GM20431 (cell line): ENCODE results near the gene NACC1.

Source experiments
- in situ Hi-C: fragments of 300-500 bp; cut with MseI, MboI; formaldehyde crosslinking; loops from one replicate; pipeline ENCODE4 v1.15.0; 2020; ENCODE audit warnings: low sequenced_read_pairs; ENCODE audit not compliant: unreplicated experiment

Gene NACC1

DNA sequence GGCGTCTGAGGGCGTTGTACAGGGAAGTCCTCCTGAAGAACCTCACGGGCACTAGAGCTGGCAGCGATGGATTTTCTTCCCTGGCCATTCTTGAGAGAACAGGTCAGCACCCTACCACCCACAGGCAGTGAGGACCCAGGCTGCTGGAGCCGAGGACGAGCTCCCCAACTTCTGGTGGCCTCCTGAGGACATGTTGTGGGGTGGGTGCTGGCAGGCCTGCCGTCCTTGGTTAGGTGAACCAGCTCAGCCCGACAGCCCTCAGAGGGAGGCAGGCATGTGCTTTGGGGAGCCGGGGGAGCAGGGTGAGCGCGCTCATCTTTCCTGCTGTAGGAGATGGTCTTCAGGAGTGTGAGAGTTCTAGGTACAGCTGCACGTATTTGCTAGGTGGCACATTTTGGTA, 30.8 kb upstream of the NACC1 start:
- in situ Hi-C loops, result loop anchor here (10.0 kb wide), 1 partner anchor 102 kb away; no protein-coding TSS in a partner anchor

DNA sequence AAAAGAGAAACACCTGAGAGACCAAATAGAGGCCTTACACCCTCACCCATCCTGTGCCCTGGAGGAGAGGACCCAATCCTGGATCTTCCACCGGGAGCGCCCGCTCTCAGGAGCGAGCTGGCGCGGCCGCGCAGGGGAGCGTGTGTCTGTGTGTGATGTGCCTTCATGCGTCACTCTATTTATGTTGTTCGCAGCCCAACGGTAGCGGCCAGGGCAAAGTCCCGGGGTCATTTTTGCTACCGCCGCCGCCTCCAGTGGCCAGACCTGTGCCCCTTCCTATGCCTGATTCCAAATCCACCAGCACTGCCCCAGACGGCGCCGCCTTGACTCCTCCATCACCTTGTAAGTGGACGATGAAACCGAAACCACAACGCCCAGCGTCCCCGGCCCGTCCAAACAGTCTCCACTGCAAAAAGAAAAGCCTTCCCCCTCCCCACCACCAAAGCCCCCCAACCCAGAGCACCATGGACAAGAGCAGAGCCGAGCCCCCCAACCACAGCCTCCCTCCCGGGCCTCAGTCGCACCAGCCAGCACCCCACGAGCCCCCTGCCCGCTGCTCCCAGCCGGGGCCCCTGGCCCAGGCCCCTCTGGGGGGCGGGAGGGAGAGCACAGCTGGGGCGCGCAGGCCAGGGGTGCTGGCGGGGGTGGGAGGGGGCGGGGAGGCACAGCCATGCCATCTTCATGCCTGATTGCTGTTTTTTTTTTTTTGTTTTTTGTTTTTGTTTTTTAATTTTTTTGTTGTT, 30.1 kb upstream of the NACC1 start:
- in situ Hi-C loops, result loop anchor here (10.0 kb wide), 1 partner anchor 103 kb away; no protein-coding TSS in a partner anchor

DNA sequence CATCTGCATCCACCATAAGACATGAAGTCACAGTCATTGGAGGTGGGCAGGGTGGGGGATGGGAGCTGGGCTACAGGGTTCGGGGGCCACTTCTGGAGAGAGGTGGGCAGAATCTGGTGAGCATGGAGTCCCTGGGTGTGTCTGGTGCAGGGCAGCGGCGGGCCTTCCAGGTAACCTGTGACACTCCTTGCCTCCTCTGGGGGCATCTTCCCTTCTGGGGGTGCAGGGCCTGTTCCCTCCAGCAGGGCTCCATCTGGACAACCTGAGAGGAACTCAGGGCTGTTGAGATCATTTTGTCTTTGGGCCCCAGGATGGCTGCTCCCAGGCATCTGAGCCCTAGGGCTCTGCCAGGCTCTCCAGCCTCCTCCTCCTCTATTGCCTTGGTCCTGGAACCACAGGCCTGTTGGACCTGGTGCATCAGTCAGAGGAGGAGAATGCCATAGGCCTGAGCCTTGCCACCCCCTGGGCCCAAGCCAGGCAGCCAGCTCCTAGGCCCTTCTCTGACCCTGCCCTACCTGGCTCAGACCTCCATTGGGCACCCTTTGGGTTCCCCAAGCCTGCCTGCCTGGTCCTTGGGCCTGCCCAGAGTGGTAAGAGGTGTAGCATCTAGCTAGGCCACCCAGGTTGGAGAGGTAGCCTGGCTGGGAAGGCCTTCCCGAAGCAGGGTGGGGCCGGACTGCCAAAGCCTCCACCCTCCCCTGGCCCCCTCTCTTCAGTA, 28.8 kb upstream of the NACC1 start:
- in situ Hi-C loops, result loop anchor here (10.0 kb wide), 1 partner anchor 104 kb away; no protein-coding TSS in a partner anchor

DNA sequence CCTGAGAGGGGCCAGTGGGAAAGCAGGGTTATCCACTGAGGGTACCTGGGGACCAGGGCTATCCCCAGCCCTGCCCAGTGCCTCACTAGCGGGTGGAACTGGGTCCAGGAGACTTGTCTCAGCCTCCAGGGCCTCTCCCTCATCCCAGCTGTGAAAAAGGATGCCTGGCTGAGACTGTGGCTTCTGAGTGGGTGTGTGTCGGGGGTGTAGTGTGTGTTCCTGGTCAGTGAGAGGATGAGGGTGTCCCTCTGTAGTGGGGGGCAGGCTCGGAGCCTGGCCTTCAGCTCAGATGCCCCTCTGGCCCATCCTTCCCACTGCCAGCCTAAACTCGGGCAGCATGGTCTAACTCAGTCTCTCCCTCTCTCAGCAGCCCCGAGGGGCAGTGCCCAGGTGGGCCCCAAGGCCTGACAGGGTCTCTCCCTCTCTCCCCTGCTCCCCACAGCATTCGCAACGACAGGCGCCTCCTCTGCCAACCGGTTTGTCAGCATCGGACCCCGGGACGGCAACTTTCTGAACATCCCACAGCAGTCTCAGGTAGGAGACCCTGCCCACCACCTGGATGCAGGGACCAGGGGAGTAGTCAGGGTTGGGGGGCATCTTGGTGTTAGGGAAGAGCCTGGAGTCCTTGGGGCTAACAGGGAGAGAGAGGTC, 28.1 kb upstream of the NACC1 start:
- in situ Hi-C loops, result loop anchor here (10.0 kb wide), 1 partner anchor 105 kb away; no protein-coding TSS in a partner anchor

DNA sequence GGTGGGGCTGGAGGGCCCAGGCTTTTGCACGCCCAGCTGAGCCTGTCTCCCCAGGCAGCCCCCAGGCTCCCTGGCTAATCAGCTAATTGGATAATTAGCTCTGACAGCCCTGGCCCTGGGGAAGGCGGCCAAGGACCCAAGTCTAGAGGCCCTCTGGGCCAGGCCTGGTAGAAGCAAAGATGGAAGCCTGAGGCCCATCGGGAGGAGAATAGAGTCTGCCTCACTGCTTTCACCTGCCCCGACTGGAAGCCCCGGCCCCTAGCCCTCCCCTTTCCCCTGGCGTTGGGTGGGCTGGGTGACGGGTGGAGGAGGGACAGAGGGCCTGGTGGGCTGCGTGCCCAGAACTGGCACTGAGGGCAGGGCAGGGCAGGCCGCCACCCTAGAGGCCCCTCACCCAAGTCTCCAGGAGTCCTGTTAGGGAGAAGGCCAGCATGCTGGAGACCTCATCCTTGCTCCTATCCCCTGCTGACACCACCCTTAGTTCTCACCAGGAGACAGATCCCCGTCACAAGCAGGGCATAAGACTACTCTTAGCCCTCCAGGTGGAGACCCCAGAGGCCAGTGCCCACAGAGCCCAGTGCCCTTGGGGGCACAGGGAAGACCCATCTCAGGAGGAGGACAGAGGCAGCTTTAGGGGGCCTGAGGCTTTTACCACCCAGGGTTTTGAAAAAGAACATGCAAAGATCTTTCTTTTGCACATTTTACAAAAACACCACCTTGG, 27.4 kb upstream of the NACC1 start:
- in situ Hi-C loops, result no loop called here

DNA sequence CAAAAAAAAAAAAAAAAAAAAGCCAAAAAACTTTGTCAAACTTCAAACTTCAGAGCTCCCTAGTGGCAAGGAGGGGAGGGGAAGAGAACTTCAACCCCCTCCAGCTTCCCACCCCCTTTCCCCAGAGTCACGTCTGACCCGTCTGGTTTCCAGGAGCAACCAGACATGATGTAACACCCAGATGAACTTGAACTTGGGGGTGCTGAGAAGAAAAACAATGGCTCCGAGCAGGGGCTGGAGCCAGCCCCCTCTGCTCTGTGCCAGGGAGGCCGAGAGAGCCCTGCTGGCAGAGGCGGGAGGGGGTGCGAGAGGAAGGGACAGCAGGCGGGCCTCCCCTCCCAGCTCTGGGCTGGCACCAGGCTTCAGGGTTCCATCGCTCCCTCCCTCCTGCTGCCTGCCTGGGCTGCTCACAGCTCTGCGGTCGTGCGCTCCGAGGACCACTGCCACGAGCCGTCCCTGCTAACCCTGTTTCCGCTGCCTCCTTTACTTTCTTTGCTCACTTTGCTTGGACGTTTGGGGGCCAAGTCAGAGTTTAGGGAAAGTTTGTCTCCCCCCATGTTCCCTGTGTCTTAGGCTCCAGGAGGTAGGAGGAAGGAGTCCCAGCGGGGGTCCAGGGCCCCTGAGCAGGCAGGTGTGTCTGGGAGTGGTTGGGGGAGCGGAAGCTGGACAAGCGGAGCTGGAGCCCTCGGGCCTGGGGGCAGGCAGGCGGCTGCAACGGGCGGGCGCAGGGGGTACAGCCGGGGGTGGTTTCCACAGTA, 26.5 kb upstream of the NACC1 start:
- in situ Hi-C loops, result no loop called here

DNA sequence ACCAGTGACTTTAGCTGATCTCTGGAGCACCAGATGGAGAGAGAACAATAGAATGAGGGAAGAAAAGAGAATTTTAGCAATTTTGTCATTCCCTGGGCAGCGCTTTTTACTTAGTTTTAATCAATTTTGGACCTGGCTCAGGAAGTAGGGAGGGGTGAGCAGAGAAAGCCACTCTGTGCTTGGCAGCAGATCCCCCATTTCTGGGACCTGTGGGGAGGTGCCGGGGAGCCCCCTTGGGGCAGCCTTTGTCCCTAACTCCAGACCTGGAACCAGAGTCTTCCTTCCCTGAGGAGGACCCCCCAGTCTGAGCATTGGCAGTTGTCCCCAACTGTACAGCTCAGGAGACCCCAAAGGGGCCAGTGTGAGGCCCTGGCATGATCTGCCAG, 25.9 kb upstream of the NACC1 start:
- in situ Hi-C loops, result no loop called here

DNA sequence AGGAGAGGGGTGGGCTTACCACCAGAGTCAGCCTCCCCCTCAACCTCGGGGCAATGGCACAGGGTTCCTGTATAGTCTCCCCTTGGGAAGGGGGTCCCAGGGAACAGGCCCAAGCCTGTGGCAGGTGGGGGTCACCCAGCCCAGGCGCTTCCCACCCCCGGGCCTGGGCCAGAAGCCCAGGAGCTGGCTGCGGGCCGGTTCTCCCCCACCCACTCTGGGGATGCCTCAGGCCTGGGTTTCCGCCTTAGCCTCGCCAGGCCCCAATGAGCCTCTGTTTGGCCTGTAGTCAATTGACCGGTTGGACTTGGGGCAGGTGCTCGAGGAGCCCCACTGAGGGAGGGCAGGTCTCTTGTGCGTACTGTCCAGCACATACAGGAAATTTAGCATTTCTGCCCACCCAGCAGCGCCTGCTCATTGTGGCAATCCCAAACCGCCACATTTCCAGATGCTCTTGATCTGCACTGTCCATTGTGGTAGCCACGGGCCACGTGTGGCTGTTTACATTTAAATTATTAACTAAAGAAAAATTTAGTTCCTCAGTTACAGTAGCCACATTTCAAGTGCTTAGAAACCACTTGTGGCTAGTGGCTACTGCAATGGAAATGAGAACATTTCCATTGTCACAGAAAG, 25.3 kb upstream of the NACC1 start:
- in situ Hi-C loops, result no loop called here

DNA sequence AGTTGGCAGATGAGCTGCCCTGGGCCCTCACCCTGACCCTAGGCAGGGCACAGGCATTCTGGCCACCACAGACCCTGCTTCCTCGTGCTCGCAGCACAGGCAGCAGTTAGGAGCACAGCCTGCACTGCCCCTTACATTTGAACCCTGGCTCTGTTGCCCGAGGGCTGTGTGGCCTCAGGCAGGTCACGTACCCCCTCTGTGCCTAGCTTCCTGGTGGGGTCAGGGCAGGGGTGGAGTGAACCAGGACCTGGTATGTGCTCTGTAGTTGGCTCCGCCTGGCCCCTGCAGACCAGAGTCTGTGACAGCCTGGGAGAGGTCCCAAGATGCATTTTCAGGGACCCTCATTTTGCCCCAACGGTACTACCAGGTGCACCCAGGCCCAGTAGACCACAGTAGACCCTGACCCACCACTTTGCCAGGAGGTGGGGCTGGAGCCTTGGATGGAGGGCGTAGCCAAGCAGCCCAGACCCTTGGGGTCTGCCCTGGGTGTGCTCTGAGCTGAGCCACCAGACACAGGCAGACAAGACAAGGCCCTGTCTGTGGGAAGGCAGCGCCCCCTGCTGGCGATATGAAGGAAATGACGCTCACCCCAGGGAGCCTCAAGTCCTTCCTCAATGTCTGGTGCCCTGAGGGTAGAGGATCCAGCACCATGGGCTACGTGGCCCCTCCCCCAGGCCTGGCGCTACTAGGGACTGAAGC, 24.5 kb upstream of the NACC1 start:
- in situ Hi-C loops, result no loop called here

DNA sequence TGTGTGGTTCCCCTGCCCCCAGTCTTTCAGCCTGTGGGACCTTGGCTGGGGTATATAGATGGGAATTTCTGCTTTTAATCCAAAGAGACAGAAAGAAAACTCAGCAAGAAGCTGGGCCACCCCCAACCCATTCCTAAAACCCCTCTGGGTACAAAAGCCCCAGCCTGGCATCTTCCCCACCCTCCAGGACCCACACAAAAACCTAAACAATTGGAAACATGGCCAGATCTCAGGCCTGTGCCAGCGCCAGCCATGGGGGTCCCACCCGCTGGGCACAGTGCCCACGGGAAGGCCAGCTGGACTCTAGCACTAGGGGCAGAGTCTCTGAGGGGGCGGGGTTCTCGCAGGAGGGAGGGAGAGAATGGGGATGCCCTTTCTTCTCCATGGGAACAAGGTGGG, 24.0 kb upstream of the NACC1 start:
- in situ Hi-C loops, result no loop called here

DNA sequence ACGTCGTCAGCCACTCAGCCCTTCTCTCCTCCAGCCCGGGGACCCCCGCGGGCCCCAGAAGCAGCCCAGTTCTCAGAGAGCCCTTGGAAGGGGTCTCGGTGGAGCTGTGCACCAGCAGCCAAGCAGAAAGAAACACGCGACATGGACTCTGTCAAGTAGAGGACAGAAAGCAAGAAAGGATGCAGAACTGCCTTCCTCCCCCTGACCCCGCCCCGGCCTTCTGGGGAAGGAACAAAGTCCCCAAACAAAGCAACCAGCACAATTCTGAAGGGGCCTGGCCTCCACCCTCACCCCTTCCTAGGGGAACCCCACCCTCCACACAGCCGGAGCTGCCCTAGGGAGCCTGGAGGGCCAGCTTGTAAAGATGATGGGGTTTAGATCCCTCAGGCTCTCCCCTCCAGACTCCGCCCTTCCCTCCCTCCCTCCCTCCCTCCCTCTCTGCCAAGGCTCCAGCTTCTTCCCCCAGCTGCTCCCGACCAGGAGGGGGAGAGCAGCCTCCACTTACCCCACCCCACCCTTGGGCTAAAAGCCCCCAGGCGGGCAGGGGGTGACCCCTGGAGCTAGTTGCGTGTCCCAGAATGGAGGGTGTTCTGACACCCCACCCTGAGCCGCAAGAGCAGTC, 23.2 kb upstream of the NACC1 start:
- in situ Hi-C loops, result no loop called here

DNA sequence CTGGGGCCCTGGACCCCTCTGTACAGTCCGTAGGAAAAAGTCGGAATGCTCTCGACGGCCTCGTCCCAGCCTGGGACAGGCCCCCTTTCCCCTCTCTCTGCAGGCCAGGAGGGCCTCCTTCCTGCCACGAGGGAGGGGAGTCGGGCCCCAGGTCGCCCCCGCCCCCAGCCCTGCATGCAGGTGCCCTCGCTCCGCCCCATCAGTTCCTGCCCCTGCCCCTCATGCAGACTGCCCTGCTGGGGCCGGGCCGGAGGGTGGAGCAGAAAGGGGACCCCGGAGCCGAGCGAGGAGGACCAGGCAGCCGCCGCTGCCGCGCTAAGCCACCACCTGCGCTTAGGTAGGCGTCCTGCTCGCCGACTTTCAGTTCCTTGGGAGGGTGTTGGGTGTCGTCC, 22.7 kb upstream of the NACC1 start:
- in situ Hi-C loops, result no loop called here

DNA sequence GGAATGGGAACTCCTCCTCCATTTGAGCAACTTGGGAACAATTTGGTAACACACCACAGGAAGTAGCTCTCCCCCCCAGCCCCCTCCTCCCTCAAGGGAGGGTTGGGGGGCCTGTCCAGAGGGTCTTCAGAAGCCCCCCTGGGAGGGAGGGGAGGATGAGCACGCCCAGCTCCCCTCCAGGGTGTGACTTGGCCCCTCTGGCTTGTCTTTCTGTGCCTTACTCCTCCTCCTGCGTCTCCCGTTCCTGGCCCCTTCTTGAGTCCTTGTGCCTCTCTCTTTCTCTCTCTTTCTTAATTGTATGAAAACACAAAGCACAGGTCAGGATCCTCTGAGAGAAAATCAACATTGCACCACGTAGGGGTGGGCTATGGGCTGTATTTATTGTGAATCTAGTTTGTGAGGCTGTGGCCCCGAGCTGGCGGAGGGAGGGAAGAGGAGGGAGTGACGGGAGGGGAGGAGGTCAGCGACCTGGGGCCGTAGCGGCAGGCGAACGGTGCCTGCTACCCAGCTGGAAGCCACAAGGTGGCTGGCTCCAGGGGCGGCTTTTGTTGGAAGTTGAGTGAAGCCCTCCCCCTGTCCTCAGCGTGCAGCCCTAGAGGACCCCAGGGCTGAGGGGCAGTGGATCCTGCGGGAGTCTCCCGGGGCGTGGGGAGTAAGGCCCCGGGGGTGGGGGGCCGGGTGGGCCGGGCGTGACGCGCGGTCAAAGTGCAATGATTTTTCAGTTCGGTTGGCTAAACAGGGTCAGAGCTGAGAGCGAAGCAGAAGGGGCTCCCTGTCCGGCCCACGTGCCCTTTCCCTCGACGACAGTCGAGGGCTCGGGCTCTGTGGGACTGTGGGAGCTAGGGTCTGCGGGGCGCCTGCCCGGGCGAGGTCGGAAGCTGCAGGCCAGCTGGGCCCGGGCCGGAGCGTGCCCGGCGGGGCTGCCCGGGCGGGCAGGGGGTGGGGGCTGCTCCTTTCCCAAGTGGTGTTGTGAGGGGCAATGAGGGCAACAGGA, 21.8 kb upstream of the NACC1 start:
- in situ Hi-C loops, result no loop called here

DNA sequence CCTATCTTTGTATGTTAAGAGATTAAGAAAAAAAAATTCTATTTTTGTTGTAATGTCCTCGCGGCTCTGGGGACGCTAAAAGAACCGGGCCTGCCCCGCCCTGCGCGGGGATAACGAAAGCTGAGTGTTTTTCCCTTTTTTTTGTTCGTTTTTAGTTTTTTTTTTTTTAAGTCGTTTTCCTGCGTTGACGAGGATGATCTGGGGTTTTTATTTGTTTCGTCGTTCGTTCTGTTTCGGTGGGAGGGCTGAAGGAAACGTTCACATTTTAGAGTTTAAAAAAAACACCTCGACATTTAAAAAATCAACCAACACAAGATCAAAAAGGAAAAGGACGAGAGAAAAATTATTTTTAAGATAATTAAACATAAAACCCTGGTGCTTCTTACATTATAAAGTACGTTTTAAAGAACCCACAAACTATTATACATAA, 21.0 kb upstream of the NACC1 start:
- in situ Hi-C loops, result no loop called here

DNA sequence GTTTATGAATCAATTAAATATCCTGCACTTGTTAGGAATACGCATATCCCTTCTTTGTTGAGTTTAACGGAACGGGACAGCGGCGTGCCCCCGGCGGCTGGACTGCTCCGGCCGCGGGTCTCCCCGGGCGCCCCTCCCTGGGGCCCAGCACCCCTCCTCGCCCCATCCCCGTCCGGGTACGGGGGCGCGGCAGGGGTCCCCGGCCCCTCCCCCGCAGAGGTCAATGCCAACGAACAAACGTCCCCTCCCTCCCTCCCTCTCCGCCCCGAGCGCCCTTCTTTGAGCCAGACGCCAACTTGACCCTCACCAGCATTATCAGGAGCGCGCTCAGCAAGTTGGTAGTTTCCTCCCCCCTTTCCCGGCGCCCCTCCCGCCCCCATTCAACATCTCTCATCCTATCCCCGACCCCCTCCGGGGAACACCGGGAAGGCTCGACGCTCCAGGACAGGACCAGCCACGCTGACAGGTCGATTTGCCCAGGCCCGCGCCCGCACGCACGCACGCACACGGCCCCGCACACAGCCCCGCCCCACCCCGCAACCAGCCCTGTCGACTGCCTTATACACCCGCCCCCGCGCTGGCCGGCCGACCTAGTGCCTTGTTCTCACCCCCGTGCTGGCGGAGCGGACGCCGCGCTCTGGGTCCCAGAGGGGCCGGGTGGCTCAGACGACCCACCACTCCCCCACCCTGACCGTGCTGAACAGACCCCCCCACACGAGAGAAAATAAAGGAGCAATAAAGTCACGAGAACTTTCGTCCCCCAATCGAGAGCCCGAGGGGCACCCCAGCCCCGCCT, 20.4 kb upstream of the NACC1 start:
- in situ Hi-C loops, result no loop called here
